HEK293 (cell line): ENCODE measurements around the gene ITPR2.

ENCODE experiments used
- BCL11A ChIP-seq: fragments of 450-650 bp; formaldehyde crosslinking; IDR thresholded peaks from 2 replicates; pipeline ENCODE4 v1.5.1; 2016; ENCODE audit warnings: low read depth, missing biosample characterization, missing genetic modification characterization
- BCL11B ChIP-seq: fragments of 450-650 bp; formaldehyde crosslinking; IDR thresholded peaks from 2 replicates; pipeline ENCODE4 v1.5.1; 2016; ENCODE audit warnings: low read depth, missing biosample characterization, missing genetic modification characterization
- GLIS1 ChIP-seq: fragments of 450-650 bp; formaldehyde crosslinking; IDR thresholded peaks from 2 replicates; pipeline ENCODE4 v1.5.1; 2016; ENCODE audit warnings: missing biosample characterization, missing genetic modification characterization
- GLIS2 ChIP-seq: fragments of 450-650 bp; formaldehyde crosslinking; IDR thresholded peaks from 2 replicates; pipeline ENCODE4 v1.5.1; 2016; ENCODE audit warnings: missing biosample characterization, missing genetic modification characterization
- KLF8 ChIP-seq: fragments of 450-650 bp; formaldehyde crosslinking; IDR thresholded peaks from 2 replicates; pipeline ENCODE4 v1.5.1; 2016; ENCODE audit warnings: missing biosample characterization, missing genetic modification characterization
- KLF9 ChIP-seq: fragments of 450-650 bp; formaldehyde crosslinking; IDR thresholded peaks from 2 replicates; pipeline ENCODE4 v1.5.1; 2016; ENCODE audit warnings: missing biosample characterization, missing genetic modification characterization, low read depth
- PRDM1 ChIP-seq: fragments of 450-650 bp; formaldehyde crosslinking; IDR thresholded peaks from 2 replicates; pipeline ENCODE4; 2016; ENCODE audit warnings: missing biosample characterization, missing genetic modification characterization
- SP2 ChIP-seq: fragments of 450-650 bp; formaldehyde crosslinking; IDR thresholded peaks from 2 replicates; pipeline ENCODE4 v1.5.1; 2016; ENCODE audit warnings: missing biosample characterization, missing genetic modification characterization
- ZBTB1 ChIP-seq: fragments of 450-650 bp; formaldehyde crosslinking; IDR thresholded peaks from 2 replicates; pipeline ENCODE4 v1.5.1; 2016; ENCODE audit warnings: missing biosample characterization, missing genetic modification characterization
- ZBTB48 ChIP-seq: fragments of 450-650 bp; formaldehyde crosslinking; IDR thresholded peaks from 2 replicates; pipeline ENCODE4 v1.5.1; 2016; ENCODE audit warnings: missing biosample characterization, missing genetic modification characterization
- ZBTB7A ChIP-seq: fragments of 450-650 bp; formaldehyde crosslinking; IDR thresholded peaks from 2 replicates; pipeline ENCODE4 v1.5.1; 2016; ENCODE audit warnings: low read depth, missing biosample characterization, missing genetic modification characterization
- ZEB2 ChIP-seq: fragments of 450-650 bp; formaldehyde crosslinking; IDR thresholded peaks from 2 replicates; pipeline ENCODE4 v1.5.1; 2016; ENCODE audit warnings: missing biosample characterization, missing genetic modification characterization
- ZFP69B ChIP-seq: fragments of 450-650 bp; formaldehyde crosslinking; IDR thresholded peaks from 2 replicates; pipeline ENCODE4 v1.5.1; 2016; ENCODE audit warnings: missing biosample characterization, missing genetic modification characterization
- ZNF132 ChIP-seq: fragments of 450-650 bp; formaldehyde crosslinking; IDR thresholded peaks from 2 replicates; pipeline ENCODE4 v1.5.1; 2017; ENCODE audit warnings: missing biosample characterization, missing genetic modification characterization, borderline replicate concordance
- ZNF138 ChIP-seq: fragments of 450-650 bp; formaldehyde crosslinking; IDR thresholded peaks from 2 replicates; pipeline ENCODE4 v1.5.1; 2016; ENCODE audit warnings: missing biosample characterization, missing genetic modification characterization, borderline replicate concordance
- ZNF155 ChIP-seq: fragments of 450-650 bp; formaldehyde crosslinking; IDR thresholded peaks from 2 replicates; pipeline ENCODE4 v1.5.1; 2016; ENCODE audit warnings: missing biosample characterization, missing genetic modification characterization
- ZNF157 ChIP-seq: fragments of 450-650 bp; formaldehyde crosslinking; IDR thresholded peaks from 2 replicates; pipeline ENCODE4 v1.5.1; 2016; ENCODE audit warnings: missing biosample characterization, missing genetic modification characterization
- ZNF239 ChIP-seq: fragments of 450-650 bp; formaldehyde crosslinking; IDR thresholded peaks from 2 replicates; pipeline ENCODE4 v1.5.1; 2016; ENCODE audit warnings: missing biosample characterization, missing genetic modification characterization
- ZNF266 ChIP-seq: fragments of 450-650 bp; formaldehyde crosslinking; IDR thresholded peaks from 2 replicates; pipeline ENCODE4 v1.5.1; 2016; ENCODE audit warnings: missing biosample characterization, missing genetic modification characterization, low read depth
- ZNF341 ChIP-seq: fragments of 450-650 bp; formaldehyde crosslinking; IDR thresholded peaks from 2 replicates; pipeline ENCODE4; 2016; ENCODE audit warnings: low read depth, missing biosample characterization, missing genetic modification characterization
- ZNF416 ChIP-seq: fragments of 450-650 bp; formaldehyde crosslinking; IDR thresholded peaks from 2 replicates; pipeline ENCODE4 v1.5.1; 2016; ENCODE audit warnings: missing biosample characterization, missing genetic modification characterization
- ZNF510 ChIP-seq: fragments of 450-650 bp; formaldehyde crosslinking; IDR thresholded peaks from 2 replicates; pipeline ENCODE4 v1.5.1; 2018; ENCODE audit warnings: mild to moderate bottlenecking, missing genetic modification characterization, missing biosample characterization; ENCODE audit not compliant: insufficient replicate concordance
- ZNF600 ChIP-seq: fragments of 450-650 bp; formaldehyde crosslinking; IDR thresholded peaks from 2 replicates; pipeline ENCODE4 v1.5.1; 2016; ENCODE audit warnings: missing biosample characterization, missing genetic modification characterization
- ZNF629 ChIP-seq: fragments of 450-650 bp; formaldehyde crosslinking; IDR thresholded peaks from 2 replicates; pipeline ENCODE4 v1.5.1; 2017; ENCODE audit warnings: missing biosample characterization, missing genetic modification characterization
- ZNF654 ChIP-seq: fragments of 450-650 bp; formaldehyde crosslinking; IDR thresholded peaks from 2 replicates; pipeline ENCODE4 v1.5.1; 2016; ENCODE audit warnings: low read depth, missing biosample characterization, missing genetic modification characterization
- ZNF76 ChIP-seq: fragments of 450-650 bp; formaldehyde crosslinking; IDR thresholded peaks from 2 replicates; pipeline ENCODE4; 2016; ENCODE audit warnings: low read depth, missing biosample characterization, missing genetic modification characterization, borderline replicate concordance
- ZNF777 ChIP-seq: fragments of 450-650 bp; formaldehyde crosslinking; IDR thresholded peaks from 2 replicates; pipeline ENCODE4 v1.5.1; 2017; ENCODE audit warnings: missing biosample characterization, missing genetic modification characterization, borderline replicate concordance
- ZNF843 ChIP-seq: fragments of 450-650 bp; formaldehyde crosslinking; IDR thresholded peaks from 2 replicates; pipeline ENCODE4 v1.5.1; 2016; ENCODE audit warnings: missing biosample characterization, missing genetic modification characterization
- TF ChIP-seq, protein P1 (sequence below): fragments of 450-650 bp; formaldehyde crosslinking; IDR thresholded peaks from 2 replicates; pipeline ENCODE4 v1.5.1; 2016; ENCODE audit warnings: missing biosample characterization, missing genetic modification characterization, borderline replicate concordance
- TF ChIP-seq, protein P2 (sequence below): fragments of 450-650 bp; formaldehyde crosslinking; IDR thresholded peaks from 2 replicates; pipeline ENCODE4 v1.5.1; 2017; ENCODE audit warnings: missing biosample characterization, mild to moderate bottlenecking, missing genetic modification characterization, moderate library complexity
- TF ChIP-seq, protein P3 (sequence below): fragments of 450-650 bp; formaldehyde crosslinking; IDR thresholded peaks from 2 replicates; pipeline ENCODE4 v1.5.1; 2017; ENCODE audit warnings: missing biosample characterization, missing genetic modification characterization

The ITPR2 gene

DNA sequence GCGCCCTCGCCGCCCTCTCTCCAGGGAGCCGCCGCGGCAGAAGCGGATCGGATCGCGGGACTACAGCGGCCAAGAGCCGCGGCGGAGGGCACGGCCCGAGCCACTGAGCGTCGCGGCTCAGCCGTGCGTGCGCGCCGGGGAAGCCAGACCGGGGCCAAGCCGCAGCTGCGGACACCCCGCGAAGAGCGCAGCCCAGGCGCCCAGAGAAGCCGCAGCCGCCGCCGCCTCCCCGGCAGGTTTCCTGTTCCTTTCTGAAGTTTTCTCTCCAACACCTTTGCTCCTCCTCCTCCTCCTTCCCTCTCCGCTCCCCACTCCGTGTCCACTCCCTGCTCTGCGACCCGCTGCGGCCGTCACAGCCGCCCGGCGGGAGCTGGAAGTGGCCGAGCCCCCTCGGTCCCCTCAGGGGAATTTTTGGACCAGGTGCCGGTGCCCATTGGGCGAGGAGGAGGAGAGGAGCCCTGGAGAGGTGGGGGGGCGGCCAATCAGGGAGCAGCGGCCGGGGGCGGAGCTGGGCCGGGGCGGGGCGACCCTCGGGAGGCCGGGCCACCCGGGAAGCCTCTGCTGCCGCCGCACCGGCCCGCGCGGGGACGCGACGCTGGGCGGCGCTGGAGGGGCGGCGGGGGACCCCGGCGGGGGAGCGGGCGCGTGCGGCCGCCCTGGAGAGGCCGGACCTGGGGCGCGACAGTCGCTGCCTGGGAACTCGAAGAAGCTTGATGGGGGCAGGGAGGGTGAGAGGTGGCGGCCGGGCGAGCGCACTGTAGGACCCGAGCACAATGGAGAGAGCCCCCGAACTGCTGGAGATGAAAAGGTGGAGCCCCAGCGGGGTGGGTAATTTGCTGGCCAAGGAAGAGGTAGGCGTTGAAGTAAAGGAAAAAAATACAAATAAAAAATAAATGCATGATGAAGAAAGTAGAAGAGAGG lies at the start of gene ITPR2 (continued):
- TF ChIP-seq, protein P1, sequence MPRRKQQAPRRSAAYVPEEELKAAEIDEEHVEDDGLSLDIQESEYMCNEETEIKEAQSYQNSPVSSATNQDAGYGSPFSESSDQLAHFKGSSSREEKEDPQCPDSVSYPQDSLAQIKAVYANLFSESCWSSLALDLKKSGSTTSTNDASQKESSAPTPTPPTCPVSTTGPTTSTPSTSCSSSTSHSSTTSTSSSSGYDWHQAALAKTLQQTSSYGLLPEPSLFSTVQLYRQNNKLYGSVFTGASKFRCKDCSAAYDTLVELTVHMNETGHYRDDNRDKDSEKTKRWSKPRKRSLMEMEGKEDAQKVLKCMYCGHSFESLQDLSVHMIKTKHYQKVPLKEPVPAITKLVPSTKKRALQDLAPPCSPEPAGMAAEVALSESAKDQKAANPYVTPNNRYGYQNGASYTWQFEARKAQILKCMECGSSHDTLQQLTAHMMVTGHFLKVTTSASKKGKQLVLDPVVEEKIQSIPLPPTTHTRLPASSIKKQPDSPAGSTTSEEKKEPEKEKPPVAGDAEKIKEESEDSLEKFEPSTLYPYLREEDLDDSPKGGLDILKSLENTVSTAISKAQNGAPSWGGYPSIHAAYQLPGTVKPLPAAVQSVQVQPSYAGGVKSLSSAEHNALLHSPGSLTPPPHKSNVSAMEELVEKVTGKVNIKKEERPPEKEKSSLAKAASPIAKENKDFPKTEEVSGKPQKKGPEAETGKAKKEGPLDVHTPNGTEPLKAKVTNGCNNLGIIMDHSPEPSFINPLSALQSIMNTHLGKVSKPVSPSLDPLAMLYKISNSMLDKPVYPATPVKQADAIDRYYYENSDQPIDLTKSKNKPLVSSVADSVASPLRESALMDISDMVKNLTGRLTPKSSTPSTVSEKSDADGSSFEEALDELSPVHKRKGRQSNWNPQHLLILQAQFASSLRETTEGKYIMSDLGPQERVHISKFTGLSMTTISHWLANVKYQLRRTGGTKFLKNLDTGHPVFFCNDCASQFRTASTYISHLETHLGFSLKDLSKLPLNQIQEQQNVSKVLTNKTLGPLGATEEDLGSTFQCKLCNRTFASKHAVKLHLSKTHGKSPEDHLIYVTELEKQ (tag by site-specific recombination), result peak; percentile 19; the same call in 1 of the 2 replicates
- TF ChIP-seq GLIS1, result peak; percentile 86
- no peak for TF ChIP-seq ZNF132 (tag by site-specific recombination)
- peak; percentile 42; the same call in 1 of the 2 replicates for TF ChIP-seq ZBTB48 (tag by site-specific recombination)
- TF ChIP-seq ZNF157 (tag by site-specific recombination), result 0 out of 2 replicates have a peak, but pooled peaks have one; percentile 15
- TF ChIP-seq BCL11B (tag by site-specific recombination), result peak; percentile 89
- peak; percentile 94 for TF ChIP-seq BCL11A (tag by site-specific recombination)
- peak; percentile 99 for TF ChIP-seq ZNF600 (tag by site-specific recombination)
- TF ChIP-seq ZNF777 (tag by site-specific recombination), result 0 out of 2 replicates have a peak, but pooled peaks have one; percentile 47
- peak; percentile 37; the same call in 1 of the 2 replicates for TF ChIP-seq ZNF76
- no peak for TF ChIP-seq ZNF416
- peak; percentile 12; the same call in 1 of the 2 replicates for TF ChIP-seq ZFP69B (tag by site-specific recombination)
- peak; percentile 56; the same call in 1 of the 2 replicates for TF ChIP-seq ZNF138 (tag by site-specific recombination)
- peak; percentile 57 for TF ChIP-seq KLF9
- TF ChIP-seq ZNF843 (tag by site-specific recombination), result peak; percentile 43
- peak; percentile 50; the same call in 1 of the 2 replicates for TF ChIP-seq ZNF155 (tag by site-specific recombination)
- TF ChIP-seq, protein P2, sequence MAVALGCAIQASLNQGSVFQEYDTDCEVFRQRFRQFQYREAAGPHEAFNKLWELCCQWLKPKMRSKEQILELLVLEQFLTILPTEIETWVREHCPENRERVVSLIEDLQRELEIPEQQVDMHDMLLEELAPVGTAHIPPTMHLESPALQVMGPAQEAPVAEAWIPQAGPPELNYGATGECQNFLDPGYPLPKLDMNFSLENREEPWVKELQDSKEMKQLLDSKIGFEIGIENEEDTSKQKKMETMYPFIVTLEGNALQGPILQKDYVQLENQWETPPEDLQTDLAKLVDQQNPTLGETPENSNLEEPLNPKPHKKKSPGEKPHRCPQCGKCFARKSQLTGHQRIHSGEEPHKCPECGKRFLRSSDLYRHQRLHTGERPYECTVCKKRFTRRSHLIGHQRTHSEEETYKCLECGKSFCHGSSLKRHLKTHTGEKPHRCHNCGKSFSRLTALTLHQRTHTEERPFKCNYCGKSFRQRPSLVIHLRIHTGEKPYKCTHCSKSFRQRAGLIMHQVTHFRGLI (tag by site-specific recombination), result peak; percentile 31; the same call in 1 of the 2 replicates
- TF ChIP-seq GLIS2 (tag by site-specific recombination), result peak; percentile 97
- 0 out of 2 replicates have a peak, but pooled peaks have one; percentile 50 for TF ChIP-seq ZNF239 (tag by site-specific recombination)
- 0 out of 2 replicates have a peak, but pooled peaks have one; percentile 46 for TF ChIP-seq ZBTB1 (tag by site-specific recombination)
- TF ChIP-seq ZNF629 (tag by site-specific recombination), result peak; percentile 26; the same call in 1 of the 2 replicates
- no peak; the same call in none of the 2 replicates for TF ChIP-seq PRDM1 (tag by site-specific recombination)
- no peak for TF ChIP-seq ZNF654 (tag by site-specific recombination)
- TF ChIP-seq ZNF510 (tag by site-specific recombination), result no peak
- peak; percentile 82 for TF ChIP-seq SP2 (tag by site-specific recombination)
- TF ChIP-seq, protein P3, sequence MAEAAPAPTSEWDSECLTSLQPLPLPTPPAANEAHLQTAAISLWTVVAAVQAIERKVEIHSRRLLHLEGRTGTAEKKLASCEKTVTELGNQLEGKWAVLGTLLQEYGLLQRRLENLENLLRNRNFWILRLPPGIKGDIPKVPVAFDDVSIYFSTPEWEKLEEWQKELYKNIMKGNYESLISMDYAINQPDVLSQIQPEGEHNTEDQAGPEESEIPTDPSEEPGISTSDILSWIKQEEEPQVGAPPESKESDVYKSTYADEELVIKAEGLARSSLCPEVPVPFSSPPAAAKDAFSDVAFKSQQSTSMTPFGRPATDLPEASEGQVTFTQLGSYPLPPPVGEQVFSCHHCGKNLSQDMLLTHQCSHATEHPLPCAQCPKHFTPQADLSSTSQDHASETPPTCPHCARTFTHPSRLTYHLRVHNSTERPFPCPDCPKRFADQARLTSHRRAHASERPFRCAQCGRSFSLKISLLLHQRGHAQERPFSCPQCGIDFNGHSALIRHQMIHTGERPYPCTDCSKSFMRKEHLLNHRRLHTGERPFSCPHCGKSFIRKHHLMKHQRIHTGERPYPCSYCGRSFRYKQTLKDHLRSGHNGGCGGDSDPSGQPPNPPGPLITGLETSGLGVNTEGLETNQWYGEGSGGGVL (tag by site-specific recombination), result peak; percentile 22; the same call in 1 of the 2 replicates
- peak; percentile 56; the same call in 1 of the 2 replicates for TF ChIP-seq ZNF341 (tag by site-specific recombination)
- no peak for TF ChIP-seq ZNF266 (tag by site-specific recombination)
- peak; percentile 71 for TF ChIP-seq KLF8 (tag by site-specific recombination)
- TF ChIP-seq ZEB2, result peak; percentile 81
- TF ChIP-seq ZBTB7A, result peak; percentile 81
